Lower leg skin (tissue), 4 donors: ENCODE measurements around the gene KIF26B. TPM values are rescaled to one million over a fixed set of nuclear protein-coding genes. Genes with fewer than 3 reads are reported as not detected.

Experiments
- DNase-seq, 2 donors: peaks; one replicate each; pipeline ENCODE4 v3.0.0-alpha.2; 2019; ENCODE audit warnings: low spot score in 2 of 2
- H3K4me3 ChIP-seq: fragments of 200-600 bp; sonication (generic); 2 replicates; pipeline ENCODE4 v1.5.1; 2017; ENCODE audit warnings: mild to moderate bottlenecking, low read depth; ENCODE audit not compliant: poor library complexity, severe bottlenecking
- POLR2A ChIP-seq, 2 donors: fragments of 450-650 bp; IDR thresholded peaks; one replicate each; pipeline ENCODE4 v1.6.1; 2016 to 2017; ENCODE audit warnings: antibody characterized with exemption in 2 of 2, mild to moderate bottlenecking in 1 of 2, moderate library complexity in 1 of 2
- WGBS, 2 donors: methylation state at CpG; one replicate each; pipeline ENCODE4 v1.1.5; 2018; 5-methylcytosine and 5-hydroxymethylcytosine counted together
- intact Hi-C: fragments of 100-400 bp; cut with DNase I; formaldehyde crosslinking; loops from one replicate; pipeline ENCODE4 v1.15.0; 2023; ENCODE audit warnings: low total_unique reads
- total RNA-seq, 4 donors: library from RNA; depleted of rRNA; stranded (reverse); fragments of >200 nt; gene quantifications; one replicate each; pipeline ENCODE4 v1.1.0, GENCODE V29; 2016
- TF ChIP-seq, protein P1 (sequence below), 3 donors: fragments of 450-650 bp; IDR thresholded peaks; one replicate each; pipeline ENCODE4 v1.5.1; 2016; ENCODE audit warnings: antibody characterized with exemption in 3 of 3, mild to moderate bottlenecking in 3 of 3, moderate library complexity in 2 of 3

The KIF26B gene
- total RNA-seq, 4 donors from 2014 or later: 3.9 to 6.6 (median 5.7) TPM

DNA sequence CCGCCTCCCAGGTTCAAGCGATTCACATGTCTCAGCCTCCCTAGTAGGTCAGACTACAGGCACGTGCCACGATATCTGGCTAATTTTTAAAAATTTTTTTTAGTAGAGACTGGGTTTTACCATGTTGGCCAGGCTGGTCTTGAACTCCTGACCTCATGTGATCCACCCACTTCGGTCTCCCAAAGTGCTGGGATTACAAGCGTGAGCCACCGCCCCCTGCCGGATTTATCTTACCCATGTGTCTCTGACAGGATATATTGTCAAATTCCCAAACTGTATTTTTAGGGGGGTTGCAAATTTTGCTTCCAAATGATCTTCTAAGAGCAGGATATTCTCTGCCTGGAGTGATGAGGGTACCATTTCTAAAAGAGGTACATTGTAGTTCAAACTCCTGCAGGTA, 74.3 kb downstream of the KIF26B start:
- TF ChIP-seq, protein P1, sequence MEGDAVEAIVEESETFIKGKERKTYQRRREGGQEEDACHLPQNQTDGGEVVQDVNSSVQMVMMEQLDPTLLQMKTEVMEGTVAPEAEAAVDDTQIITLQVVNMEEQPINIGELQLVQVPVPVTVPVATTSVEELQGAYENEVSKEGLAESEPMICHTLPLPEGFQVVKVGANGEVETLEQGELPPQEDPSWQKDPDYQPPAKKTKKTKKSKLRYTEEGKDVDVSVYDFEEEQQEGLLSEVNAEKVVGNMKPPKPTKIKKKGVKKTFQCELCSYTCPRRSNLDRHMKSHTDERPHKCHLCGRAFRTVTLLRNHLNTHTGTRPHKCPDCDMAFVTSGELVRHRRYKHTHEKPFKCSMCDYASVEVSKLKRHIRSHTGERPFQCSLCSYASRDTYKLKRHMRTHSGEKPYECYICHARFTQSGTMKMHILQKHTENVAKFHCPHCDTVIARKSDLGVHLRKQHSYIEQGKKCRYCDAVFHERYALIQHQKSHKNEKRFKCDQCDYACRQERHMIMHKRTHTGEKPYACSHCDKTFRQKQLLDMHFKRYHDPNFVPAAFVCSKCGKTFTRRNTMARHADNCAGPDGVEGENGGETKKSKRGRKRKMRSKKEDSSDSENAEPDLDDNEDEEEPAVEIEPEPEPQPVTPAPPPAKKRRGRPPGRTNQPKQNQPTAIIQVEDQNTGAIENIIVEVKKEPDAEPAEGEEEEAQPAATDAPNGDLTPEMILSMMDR (IDR thresholded peaks at IDR 0.05): no peak
- TF ChIP-seq POLR2A (IDR thresholded peaks at IDR 0.05): no peak
- intact Hi-C loops: no loop called here
- DNase-seq: peak in 1 of 2 donors; percentile 63
- H3K4me3 ChIP-seq: no peak overlapping the region
- WGBS, 2 donors: 92 to 93% methylated on average over 8 of the region's 8 CpGs

DNA sequence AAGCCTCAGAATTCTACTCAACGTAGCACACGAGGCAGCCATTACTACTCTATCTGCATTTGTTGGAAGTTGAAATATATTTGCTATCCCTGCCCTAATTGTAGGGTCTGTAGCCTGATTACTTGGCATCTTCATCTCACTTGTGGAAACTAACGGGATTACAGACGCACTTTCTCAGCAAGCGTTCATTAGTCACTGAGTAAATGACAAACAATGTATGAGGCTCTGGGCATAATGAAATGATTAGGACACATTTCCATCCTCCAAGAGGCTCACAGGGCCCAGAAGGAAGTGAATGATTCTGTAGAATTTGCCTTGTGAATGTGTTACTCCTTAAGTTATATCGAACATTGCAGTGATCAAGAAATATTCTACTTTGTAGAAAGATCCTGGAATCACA, 78.1 kb downstream of the KIF26B start:
- DNase-seq: no peak
- 74 to 83% methylated on average over 6 of the region's 6 CpGs for WGBS, 2 donors
- intact Hi-C loops: no loop called here
- H3K4me3 ChIP-seq: no peak overlapping the region
- TF ChIP-seq POLR2A (IDR thresholded peaks at IDR 0.05): no peak
- TF ChIP-seq, protein P1 (IDR thresholded peaks at IDR 0.05): no peak

DNA sequence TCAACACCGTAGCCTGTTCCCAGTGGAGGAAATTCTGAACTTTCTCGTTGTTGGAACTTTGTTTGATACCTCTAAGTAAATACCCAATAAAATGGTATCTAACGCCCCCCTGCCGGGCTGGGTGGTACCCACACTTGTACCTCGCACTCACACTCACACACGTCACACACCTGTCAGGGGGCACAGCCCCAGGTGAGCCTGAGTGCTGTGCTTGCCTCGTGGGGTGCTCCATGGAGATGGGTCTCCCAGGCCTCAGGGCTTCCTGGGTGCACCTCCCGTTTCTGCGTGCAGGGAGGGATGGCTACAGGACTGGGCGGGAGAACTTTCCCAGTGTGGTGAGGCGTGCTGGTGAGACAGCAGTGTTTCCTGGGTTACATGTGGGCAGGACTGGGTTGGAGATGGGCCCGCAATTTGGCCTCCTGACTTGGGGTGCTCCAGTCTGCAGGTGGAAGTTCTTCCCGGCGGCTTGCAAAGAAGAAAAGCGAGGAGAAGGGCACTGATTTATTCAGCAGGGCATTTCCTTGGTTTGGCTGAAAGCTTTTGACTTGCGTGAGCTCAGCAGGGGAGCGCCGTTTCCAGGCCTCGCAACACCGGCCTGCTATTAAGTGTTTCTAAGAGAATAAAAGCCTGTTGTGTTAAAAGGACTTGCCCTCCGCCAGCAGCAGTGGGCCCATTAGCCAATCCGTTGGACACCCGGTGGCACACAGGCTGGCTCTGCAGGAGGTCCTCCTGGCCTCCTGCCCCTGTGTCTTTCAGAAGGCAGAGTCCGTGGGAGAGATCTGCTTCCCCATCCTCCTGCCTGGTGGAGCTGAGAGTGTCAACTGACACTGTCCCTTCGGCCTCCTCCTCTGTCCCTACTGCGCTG, 79.7 kb downstream of the KIF26B start:
- intact Hi-C loops: no loop called here
- H3K4me3 ChIP-seq: no peak overlapping the region
- DNase-seq: peak in 1 of 2 donors; percentile 66
- 79 to 86% methylated on average over 25 to 26 of the region's 26 CpGs for WGBS, 2 donors
- TF ChIP-seq, protein P1 (IDR thresholded peaks at IDR 0.05): no peak
- TF ChIP-seq POLR2A (IDR thresholded peaks at IDR 0.05): no peak

DNA sequence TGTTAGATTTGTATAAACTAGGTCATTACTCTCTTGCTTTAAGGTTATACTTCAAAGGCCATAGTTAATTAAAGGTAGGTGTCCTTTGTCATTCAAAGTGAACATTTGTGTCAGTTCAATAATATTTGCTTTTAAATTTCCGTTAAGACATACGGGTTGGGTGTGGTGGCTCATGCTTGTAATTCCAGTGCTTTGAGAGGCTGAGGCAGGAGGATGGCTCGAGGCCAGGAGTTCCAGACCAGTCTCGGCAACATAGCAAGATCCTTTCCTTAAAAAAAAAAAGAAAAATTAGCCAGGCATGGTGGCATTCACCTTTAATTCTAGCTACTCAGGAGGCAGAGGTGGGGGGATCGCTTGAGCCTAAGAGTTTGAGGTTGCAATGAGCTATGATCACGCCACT, 80.4 kb downstream of the KIF26B start:
- WGBS, 2 donors: 37 to 45% methylated on average over 6 of the region's 6 CpGs
- H3K4me3 ChIP-seq: no peak overlapping the region
- peak in 1 of 2 donors; percentile 29 for DNase-seq
- no peak for TF ChIP-seq POLR2A (IDR thresholded peaks at IDR 0.05)
- TF ChIP-seq, protein P1 (IDR thresholded peaks at IDR 0.05): no peak
- intact Hi-C loops: no loop called here

DNA sequence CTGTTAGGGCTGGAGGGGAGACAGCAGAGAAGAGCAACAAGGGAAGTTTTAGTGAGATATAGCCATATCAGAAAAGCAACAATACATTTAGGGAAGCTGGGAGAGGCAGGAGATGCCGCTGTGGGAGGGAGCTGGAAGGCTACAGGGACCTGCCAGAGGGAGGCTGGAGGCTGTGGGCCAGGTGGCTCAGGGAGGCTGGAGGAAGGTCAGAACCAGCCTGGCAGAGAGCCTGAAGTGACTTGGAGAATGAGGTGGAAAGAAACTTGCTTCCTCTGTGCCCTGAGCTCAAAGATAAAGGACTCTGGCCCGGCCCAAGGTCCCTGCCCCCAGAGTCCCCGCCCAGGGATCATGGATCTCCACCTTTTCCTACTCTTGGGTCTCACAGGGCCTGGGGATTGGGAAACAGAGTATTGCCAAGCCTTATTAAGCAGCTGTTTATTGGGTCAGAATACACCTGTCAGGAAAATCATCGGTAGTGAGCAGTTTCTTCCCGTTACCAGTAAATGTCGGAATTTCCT, 85.9 kb downstream of the KIF26B start:
- WGBS, 2 donors: 92 to 94% methylated on average over 6 of the region's 6 CpGs
- DNase-seq: no peak

More for the DNA sequence above, 85.9 kb downstream of the KIF26B start:
- no peak for TF ChIP-seq POLR2A (IDR thresholded peaks at IDR 0.05)
- TF ChIP-seq, protein P1 (IDR thresholded peaks at IDR 0.05): no peak
- H3K4me3 ChIP-seq: no peak overlapping the region
- intact Hi-C loops: no loop called here
